Thoracic aorta (tissue), 2 donors: ENCODE data around the gene STON2. TPM values are rescaled to one million over a fixed set of nuclear protein-coding genes. Genes with fewer than 3 reads are reported as not detected.

Experiments
- ATAC-seq: fragments of 150-250 bp; one replicate; pipeline ENCODE4 v1.8.0; 2017; ENCODE audit warnings: low read depth; ENCODE audit not compliant: insufficient number of reproducible peaks, low FRiP score
- DNase-seq: peaks from one replicate; pipeline ENCODE4 v3.0.0-alpha.2; 2020; ENCODE audit warnings: low spot score
- H3K27ac ChIP-seq, 2 donors: fragments of 200-600 bp; sonication (generic); 1 replicate in 1 of 2; 2 replicates in 1 of 2; pipeline ENCODE4 v1.5.1; 2016; ENCODE audit warnings: mild to moderate bottlenecking in 2 of 2, moderate library complexity in 2 of 2
- H3K27me3 ChIP-seq: fragments of 200-600 bp; sonication (generic); replicated peaks from 2 replicates; pipeline ENCODE4 v1.6.0; 2016; ENCODE audit warnings: mild to moderate bottlenecking; ENCODE audit not compliant: insufficient read depth
- H3K36me3 ChIP-seq: fragments of 200-600 bp; sonication (generic); one replicate; pipeline ENCODE4 v1.5.1; 2016
- H3K4me1 ChIP-seq, 2 donors: fragments of 200-600 bp; sonication (generic); 1 replicate in 1 of 2; 2 replicates in 1 of 2; pipeline versions ENCODE4 v1.5.1 to v1.6.0; 2016; ENCODE audit warnings: low read depth in 2 of 2, mild to moderate bottlenecking in 1 of 2; ENCODE audit not compliant: control insufficient read depth in 1 of 2
- H3K4me3 ChIP-seq: fragments of 200-600 bp; sonication (generic); 2 replicates; pipeline ENCODE4 v1.5.1; 2016; ENCODE audit warnings: mild to moderate bottlenecking
- H3K9me3 ChIP-seq: fragments of 200-600 bp; sonication (generic); 2 replicates; pipeline ENCODE4 v1.5.1; 2016
- total RNA-seq, 2 donors: library from RNA; depleted of rRNA; stranded (reverse); fragments of >200 nt; gene quantifications; one replicate each; pipeline versions ENCODE4 v1.1.0 to v1.2.3, GENCODE V29; 2016
- TF ChIP-seq, protein P1 (sequence below): fragments of 200-600 bp; sonication (generic); IDR thresholded peaks from one replicate; pipeline ENCODE4 v1.5.1; 2019; ENCODE audit warnings: antibody characterized with exemption

STON2 gene
- total RNA-seq, 2 donors from 2014 or later: 8.1 to 10.4 TPM

DNA sequence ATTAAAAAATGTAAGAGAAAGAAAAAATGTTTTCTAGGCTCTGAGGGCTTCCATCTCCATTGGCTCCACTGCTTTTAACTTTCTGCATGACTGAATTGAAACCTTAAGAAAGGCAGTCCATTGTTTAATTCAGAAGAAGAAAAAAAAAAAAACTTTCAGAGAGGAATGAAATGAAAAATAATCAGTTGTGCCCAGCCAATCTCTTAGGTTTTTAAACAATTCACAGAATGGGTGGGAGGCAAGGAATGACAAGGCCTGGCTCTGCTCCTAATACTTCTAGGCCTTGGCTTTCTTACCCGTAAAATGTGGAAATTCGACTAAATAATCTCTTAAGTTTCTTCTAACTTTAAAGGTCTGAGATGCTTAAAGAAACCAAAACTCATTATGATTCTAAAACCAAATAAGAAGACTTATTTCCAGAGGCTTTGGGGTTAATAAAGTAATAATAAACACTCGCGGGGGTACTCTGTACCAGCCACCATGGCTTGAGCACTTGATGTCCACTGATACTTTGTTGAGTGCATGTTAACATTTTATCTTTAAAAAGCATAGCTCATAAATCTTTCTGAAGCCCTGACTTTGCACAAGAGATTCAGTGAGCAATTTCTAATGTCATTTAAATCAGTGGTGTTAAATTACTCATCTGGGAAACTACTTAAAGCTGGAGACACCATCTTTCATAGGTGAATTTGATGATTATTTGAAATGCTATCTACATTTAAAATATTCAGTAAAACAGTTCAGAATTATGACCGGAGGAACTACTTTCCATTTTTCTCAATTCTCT lies 49.6 kb downstream of the STON2 start:
- Histone ChIP-seq H3K4me3 (no peak overlapping the region), H3K27me3 (no peaks in the 10 kb centered on the region), H3K36me3 (no peaks in the 10 kb centered on the region), H3K27ac (no peak overlapping the region), H3K4me1 (no peaks in the 10 kb centered on the region), H3K9me3 (no peaks in the 10 kb centered on the region)
- no peak for ATAC-seq
- TF ChIP-seq, protein P1, sequence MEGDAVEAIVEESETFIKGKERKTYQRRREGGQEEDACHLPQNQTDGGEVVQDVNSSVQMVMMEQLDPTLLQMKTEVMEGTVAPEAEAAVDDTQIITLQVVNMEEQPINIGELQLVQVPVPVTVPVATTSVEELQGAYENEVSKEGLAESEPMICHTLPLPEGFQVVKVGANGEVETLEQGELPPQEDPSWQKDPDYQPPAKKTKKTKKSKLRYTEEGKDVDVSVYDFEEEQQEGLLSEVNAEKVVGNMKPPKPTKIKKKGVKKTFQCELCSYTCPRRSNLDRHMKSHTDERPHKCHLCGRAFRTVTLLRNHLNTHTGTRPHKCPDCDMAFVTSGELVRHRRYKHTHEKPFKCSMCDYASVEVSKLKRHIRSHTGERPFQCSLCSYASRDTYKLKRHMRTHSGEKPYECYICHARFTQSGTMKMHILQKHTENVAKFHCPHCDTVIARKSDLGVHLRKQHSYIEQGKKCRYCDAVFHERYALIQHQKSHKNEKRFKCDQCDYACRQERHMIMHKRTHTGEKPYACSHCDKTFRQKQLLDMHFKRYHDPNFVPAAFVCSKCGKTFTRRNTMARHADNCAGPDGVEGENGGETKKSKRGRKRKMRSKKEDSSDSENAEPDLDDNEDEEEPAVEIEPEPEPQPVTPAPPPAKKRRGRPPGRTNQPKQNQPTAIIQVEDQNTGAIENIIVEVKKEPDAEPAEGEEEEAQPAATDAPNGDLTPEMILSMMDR: no peak
- DNase-seq: no peak

DNA sequence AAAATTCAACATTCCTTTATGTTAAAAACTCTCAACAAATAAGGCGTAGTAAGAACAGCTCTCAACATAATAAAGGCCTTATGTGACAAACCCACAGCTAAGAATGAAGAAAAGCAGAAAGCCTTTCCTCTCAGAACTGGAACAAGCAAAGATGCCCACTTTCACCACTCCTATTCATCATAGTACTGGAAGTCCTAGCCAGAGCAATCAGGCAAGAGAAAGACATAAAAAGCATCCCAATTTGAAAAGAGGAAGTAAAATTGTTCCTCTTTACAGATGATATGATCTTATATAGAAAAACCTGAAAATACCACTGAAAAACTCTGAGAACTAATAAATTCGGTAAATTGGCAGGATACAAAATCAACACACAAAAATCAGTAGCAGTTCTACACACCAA lies 52.1 kb downstream of the STON2 start:
- H3K36me3 ChIP-seq: no peaks in the 10 kb centered on the region
- ATAC-seq (no peak), DNase-seq (no peak)
- no peak overlapping the region for H3K4me3 ChIP-seq
- H3K4me1 ChIP-seq: no peaks in the 10 kb centered on the region
- no peak overlapping the region for H3K27ac ChIP-seq
- no peaks in the 10 kb centered on the region for H3K27me3 ChIP-seq
- H3K9me3 ChIP-seq: no peaks in the 10 kb centered on the region
- TF ChIP-seq, protein P1: no peak

DNA sequence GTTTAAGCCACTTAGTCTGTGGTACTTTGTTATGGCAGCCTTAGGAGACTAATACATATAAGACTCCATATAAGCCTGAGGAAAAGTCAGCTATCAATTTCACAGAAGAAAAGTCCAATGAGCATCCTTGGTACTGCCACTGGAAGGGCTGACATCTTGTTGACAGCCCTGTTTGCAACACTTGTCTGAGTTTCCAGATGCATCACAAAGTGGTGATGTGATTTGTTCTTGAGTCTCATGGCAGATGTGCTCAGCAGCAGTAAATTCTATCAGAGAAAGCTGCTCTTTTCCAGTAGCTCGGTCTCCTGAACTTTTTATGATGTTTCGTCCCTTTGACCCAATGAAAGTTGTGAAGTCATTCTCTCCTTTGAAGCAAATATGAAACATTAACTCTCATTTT lies 54.3 kb downstream of the STON2 start:
- ATAC-seq (no peak), DNase-seq (no peak)
- TF ChIP-seq, protein P1: no peak
- no peaks in the 10 kb centered on the region for H3K9me3 ChIP-seq
- no peak overlapping the region for H3K4me3 ChIP-seq
- H3K27ac ChIP-seq: no peak overlapping the region
- no peaks in the 10 kb centered on the region for H3K27me3 ChIP-seq
- H3K36me3 ChIP-seq: no peaks in the 10 kb centered on the region
- no peaks in the 10 kb centered on the region for H3K4me1 ChIP-seq

DNA sequence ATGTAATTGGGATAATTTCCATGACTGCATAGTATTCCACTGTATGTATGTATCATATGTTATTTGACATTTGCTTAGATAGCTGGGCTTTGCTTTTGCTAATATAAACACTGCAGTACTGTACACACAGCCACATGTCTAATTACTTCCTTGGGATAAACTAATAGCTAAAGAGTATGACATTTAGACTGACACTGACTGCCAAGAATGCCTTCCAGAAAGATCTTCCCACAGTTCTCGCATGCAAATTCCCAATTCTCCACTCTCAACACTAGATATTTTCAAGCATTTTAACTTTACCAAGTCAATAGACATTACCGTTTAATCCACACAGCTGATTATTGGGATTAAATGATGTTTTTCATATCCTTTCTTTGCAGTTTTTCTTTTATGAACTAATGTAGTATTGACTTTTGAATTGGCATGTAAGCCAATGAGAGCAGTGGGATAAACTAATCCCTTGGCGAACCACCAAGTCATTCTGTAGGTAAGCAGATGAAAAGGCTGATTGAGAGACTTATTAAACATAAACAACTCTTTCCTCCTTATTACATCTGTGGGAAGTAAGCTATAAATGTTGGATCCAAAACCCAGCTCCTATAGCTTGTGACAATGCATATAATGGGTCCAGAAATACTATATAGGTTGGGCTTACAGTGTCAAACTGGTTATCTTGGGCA lies 55.5 kb downstream of the STON2 start:
- H3K36me3 ChIP-seq: no peaks in the 10 kb centered on the region
- DNase-seq (no peak), ATAC-seq (no peak)
- H3K4me3 ChIP-seq: no peak overlapping the region
- H3K9me3 ChIP-seq: no peaks in the 10 kb centered on the region
- H3K27ac ChIP-seq: no peak overlapping the region
- TF ChIP-seq, protein P1: no peak
- no peaks in the 10 kb centered on the region for H3K27me3 ChIP-seq
- no peaks in the 10 kb centered on the region for H3K4me1 ChIP-seq

DNA sequence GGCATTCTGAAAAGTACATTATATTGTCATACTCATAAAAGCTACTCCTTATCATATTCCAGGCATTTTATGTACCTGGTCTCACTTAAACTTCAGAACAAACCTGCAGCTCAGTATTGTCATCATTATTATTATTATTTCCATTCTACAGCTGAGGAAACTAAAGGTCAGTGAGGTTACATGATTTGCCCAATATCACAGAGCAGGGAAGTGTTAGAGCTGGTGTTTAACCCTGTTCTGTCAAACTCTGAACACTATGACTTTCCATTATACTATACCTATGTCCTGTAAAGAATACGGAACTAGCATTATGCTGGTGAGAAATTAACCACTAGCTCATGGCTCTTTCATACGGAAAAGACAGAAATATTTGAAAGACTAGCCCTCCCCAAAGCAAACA lies 56.4 kb downstream of the STON2 start:
- TF ChIP-seq, protein P1: no peak
- H3K4me3 ChIP-seq: no peak overlapping the region
- no peak for DNase-seq
- no peaks in the 10 kb centered on the region for H3K4me1 ChIP-seq
- no peaks in the 10 kb centered on the region for H3K9me3 ChIP-seq
- H3K27ac ChIP-seq: no peak overlapping the region
- ATAC-seq: no peak
- no peaks in the 10 kb centered on the region for H3K27me3 ChIP-seq
- no peaks in the 10 kb centered on the region for H3K36me3 ChIP-seq
